Measurements from ENCODE around the gene HES2. TPM values are rescaled to one million over a fixed set of nuclear protein-coding genes. Genes with fewer than 3 reads are reported as not detected.
"Not testable (repeated sequence)": the region's sequence is repeated elsewhere in the genome, so short reads cannot be mapped to it uniquely, and the experiment has no call there.

Gene HES2
- total and polyA plus RNA-seq, 2 experiments from 2014 or later: 0.27 to 1.2 TPM

DNA sequence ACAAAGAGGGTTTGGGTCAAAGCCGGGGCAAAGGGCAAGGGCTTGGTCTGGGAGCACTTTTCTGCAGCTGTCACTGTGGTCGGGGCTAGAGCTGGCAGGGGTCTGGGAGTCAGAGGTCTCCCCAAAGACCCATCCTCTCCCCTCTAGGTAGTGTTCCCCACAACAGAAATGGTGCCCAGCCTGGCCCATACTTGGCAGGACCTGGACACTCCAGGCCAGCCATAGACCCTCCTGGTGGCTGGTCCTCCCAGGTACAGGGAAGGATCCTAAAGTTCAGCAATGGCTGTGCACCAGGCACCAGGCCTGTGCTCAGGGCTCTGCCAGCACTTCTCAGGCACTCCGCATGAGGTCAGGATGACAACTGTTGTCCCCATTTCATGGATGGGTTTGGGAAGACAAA is 15.8 kb upstream of the HES2 start:
- Histone ChIP-seq H3K9me2 (replicated peaks; ENCODE audit: insufficient read depth) (no peaks in the 10 kb centered on the region), H3K9me3 (ENCODE audit: low read depth) (no peaks in the 10 kb centered on the region), H4K20me1 (ENCODE audit: insufficient read depth, poor library complexity, severe bottlenecking) (no peaks in the 10 kb centered on the region), H3K27me3 (peaks cover 2% of the 10 kb centered on the region), H3K4me1 (ENCODE audit: insufficient read depth) (no peaks in the 10 kb centered on the region), H3K4me3 (no peak overlapping the region), H3K79me2 (no peaks in the 10 kb centered on the region), H3K36me3 (replicated peaks; ENCODE audit: insufficient read depth, low read depth) (no peaks in the 10 kb centered on the region), H3K4me2 (no peak overlapping the region), H2AFZ (no peak overlapping the region), H3K27ac (no peak overlapping the region)
- TF ChIP-seq EZH2phosphoT487 (IDR thresholded peaks at IDR 0.05; ENCODE audit: low read depth, severe bottlenecking, unreplicated experiment) (no peak), EZH2 (IDR thresholded peaks at IDR 0.05; ENCODE audit: borderline replicate concordance) (no peak)
- TF ChIP-seq, protein P1, sequence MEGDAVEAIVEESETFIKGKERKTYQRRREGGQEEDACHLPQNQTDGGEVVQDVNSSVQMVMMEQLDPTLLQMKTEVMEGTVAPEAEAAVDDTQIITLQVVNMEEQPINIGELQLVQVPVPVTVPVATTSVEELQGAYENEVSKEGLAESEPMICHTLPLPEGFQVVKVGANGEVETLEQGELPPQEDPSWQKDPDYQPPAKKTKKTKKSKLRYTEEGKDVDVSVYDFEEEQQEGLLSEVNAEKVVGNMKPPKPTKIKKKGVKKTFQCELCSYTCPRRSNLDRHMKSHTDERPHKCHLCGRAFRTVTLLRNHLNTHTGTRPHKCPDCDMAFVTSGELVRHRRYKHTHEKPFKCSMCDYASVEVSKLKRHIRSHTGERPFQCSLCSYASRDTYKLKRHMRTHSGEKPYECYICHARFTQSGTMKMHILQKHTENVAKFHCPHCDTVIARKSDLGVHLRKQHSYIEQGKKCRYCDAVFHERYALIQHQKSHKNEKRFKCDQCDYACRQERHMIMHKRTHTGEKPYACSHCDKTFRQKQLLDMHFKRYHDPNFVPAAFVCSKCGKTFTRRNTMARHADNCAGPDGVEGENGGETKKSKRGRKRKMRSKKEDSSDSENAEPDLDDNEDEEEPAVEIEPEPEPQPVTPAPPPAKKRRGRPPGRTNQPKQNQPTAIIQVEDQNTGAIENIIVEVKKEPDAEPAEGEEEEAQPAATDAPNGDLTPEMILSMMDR (IDR thresholded peaks at IDR 0.05; ENCODE audit: poor library complexity): no peak
- no peak for DNase-seq (ENCODE audit: low spot score)
- WGBS (ENCODE audit: low lambda C conversion rate, missing lambda C conversion rate): 90% methylated on average over 3 of the region's 3 CpGs

DNA sequence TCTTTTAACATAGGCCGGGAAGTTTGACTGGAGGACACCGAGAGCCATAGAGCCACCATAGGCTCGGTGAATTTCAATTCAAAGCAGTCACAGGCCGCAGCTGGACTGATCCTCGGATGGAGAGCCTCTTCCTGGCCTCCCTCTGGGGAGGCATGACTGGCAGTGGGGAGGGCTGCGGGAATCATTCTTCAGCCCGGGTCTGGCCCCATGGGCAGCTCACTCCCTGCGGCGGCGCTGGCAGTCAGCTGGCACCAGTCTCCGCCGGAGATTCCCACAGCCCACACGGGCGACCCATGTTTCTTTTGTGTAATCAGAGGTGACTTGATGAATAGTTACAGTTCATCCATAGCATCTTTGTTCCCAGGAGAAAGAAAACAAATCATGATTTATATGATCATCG is 15.4 kb upstream of the HES2 start:
- Histone ChIP-seq H3K36me3 (replicated peaks; ENCODE audit: insufficient read depth, low read depth) (no peaks in the 10 kb centered on the region), H2AFZ (no peak overlapping the region), H3K9me2 (replicated peaks; ENCODE audit: insufficient read depth) (no peaks in the 10 kb centered on the region), H3K79me2 (no peaks in the 10 kb centered on the region), H3K4me1 (ENCODE audit: insufficient read depth) (no peaks in the 10 kb centered on the region), H4K20me1 (ENCODE audit: insufficient read depth, poor library complexity, severe bottlenecking) (no peaks in the 10 kb centered on the region), H3K27ac (no peak overlapping the region), H3K9me3 (ENCODE audit: low read depth) (no peaks in the 10 kb centered on the region), H3K4me3 (no peak overlapping the region), H3K4me2 (no peak overlapping the region), H3K27me3 (peaks cover 4% of the 10 kb centered on the region)
- TF ChIP-seq, protein P1 (IDR thresholded peaks at IDR 0.05; ENCODE audit: poor library complexity): no peak
- TF ChIP-seq EZH2 (IDR thresholded peaks at IDR 0.05; ENCODE audit: borderline replicate concordance): no peak
- no peak for TF ChIP-seq EZH2phosphoT487 (IDR thresholded peaks at IDR 0.05; ENCODE audit: low read depth, severe bottlenecking, unreplicated experiment)
- WGBS (ENCODE audit: low lambda C conversion rate, missing lambda C conversion rate): 96% methylated on average over 15 of the region's 15 CpGs
- no peak for DNase-seq (ENCODE audit: low spot score)

DNA sequence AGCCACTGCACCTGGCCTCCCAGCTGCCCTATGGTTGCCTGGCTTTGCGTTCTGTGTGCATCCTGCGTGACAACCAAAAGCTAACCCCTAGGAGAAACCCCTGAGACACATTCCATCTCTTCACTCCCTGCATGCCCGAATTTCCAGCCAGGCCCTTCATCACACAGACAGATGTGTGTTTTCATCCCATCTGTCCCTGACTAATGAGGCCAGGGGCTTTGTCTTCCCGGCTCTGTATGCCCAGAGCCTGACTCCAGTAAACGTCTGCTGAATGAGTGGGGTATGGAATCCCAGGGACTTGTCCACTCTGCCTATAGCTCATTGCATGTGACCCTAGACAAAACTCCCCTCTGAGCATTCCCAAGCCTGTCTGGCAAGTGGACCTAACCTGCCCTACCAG is 14.5 kb upstream of the HES2 start:
- Histone ChIP-seq H3K4me1 (ENCODE audit: insufficient read depth) (no peaks in the 10 kb centered on the region), H3K27me3 (peaks cover 4% of the 10 kb centered on the region), H3K9me3 (ENCODE audit: low read depth) (no peaks in the 10 kb centered on the region), H3K36me3 (replicated peaks; ENCODE audit: insufficient read depth, low read depth) (no peaks in the 10 kb centered on the region), H3K9me2 (replicated peaks; ENCODE audit: insufficient read depth) (no peaks in the 10 kb centered on the region), H4K20me1 (ENCODE audit: insufficient read depth, poor library complexity, severe bottlenecking) (no peaks in the 10 kb centered on the region), H3K4me2 (no peak overlapping the region), H2AFZ (no peak overlapping the region), H3K4me3 (no peak overlapping the region), H3K27ac (no peak overlapping the region), H3K79me2 (no peaks in the 10 kb centered on the region)
- TF ChIP-seq, protein P1 (IDR thresholded peaks at IDR 0.05; ENCODE audit: poor library complexity): no peak
- TF ChIP-seq EZH2phosphoT487 (IDR thresholded peaks at IDR 0.05; ENCODE audit: low read depth, severe bottlenecking, unreplicated experiment) (no peak), EZH2 (IDR thresholded peaks at IDR 0.05; ENCODE audit: borderline replicate concordance) (no peak)
- DNase-seq (ENCODE audit: low spot score): no peak
- WGBS (ENCODE audit: low lambda C conversion rate, missing lambda C conversion rate): 74% methylated on average over 5 of the region's 5 CpGs

DNA sequence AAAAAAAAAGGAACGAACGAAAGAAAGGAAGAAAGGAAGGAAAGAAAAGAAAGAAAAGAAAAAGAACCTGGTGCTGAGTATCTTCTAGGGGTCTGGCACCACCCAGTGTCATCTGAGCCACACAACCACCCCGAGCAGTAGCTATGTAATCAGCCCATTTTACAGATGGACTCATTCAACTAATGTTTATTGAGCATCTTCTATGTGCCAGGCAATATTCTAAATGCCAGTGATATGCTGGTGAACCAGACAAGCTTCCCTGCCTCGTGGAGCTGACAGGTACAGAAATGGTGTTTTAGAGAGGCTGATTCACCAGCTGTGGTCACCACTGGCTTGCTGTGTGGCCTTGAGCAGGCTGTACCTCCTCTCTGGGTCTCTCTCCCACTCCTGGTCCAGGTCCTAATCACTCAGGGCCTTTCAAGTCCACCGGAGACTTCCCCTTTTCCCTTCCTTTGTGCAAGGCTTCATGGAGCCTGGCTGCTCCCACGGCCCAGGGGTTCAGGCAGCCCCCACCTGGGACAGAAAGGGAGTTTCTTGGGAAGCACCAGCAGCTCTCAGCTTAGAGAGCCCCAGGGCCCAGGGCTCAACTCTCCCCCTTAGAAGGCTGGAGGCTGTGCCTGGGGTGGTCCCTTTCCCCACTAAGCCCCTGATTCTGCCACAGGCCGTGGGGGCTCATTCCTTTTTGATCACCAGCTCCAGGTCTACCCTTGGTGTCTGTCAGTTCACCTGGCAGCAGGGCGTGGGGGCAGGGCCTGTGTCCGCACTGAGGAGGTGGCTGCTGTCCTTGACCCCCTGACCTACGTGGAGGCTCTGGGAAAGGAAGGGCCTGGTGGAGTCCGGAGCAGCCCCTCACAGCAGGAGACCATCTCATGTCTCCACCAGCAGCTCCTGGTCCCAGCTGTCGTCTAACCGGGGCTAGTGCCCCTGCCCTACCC is 12.2 kb upstream of the HES2 start:
- H3K4me3 ChIP-seq; H3K27ac ChIP-seq; H3K9me3 ChIP-seq (ENCODE audit: low read depth); H3K36me3 ChIP-seq (replicated peaks; ENCODE audit: insufficient read depth, low read depth); H3K4me2 ChIP-seq; H4K20me1 ChIP-seq (ENCODE audit: insufficient read depth, poor library complexity, severe bottlenecking); H3K4me1 ChIP-seq (ENCODE audit: insufficient read depth); DNase-seq (ENCODE audit: low spot score); H3K79me2 ChIP-seq; H3K27me3 ChIP-seq; H2AFZ ChIP-seq; H3K9me2 ChIP-seq (replicated peaks; ENCODE audit: insufficient read depth): not testable (repeated sequence)
- 71% methylated on average over 11 of the region's 13 CpGs for WGBS (ENCODE audit: low lambda C conversion rate, missing lambda C conversion rate)

DNA sequence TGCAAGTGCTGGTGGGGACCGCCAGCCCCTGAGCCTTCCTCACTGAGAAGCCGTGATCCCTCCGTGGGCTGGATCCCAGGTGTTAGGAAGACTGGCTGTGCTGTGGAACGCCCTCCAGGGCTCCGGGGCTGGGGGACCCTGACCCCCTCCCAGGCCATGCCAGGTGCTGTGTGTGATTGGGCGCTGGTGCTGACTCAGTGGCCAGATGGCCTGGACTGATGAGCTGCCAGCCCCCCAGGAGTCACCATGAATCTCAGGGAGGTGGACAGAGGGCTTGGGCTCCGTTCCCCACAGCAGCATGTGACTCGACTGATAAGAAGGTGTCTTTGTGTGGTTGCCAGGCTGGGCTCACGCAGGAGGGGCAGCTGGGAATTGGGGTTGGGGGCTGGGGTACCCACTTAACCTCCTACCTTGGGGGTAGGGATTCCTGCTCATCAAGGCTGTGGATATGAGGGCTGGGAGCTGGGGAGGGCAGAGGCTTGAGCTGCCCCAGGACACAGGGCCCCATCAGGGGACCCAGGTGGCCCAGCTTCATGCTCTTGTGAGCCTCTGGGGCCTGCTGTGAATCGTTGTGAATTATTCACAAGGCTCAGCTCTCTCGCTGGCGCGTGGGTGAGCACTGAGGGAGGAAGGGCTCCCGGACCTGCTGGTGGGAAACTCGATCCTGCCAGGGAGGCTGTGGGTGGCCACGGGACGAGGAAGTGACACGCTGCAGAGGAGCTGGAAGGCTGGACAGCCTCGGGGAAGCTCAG is 10.1 kb upstream of the HES2 start:
- DNase-seq (ENCODE audit: low spot score); H3K36me3 ChIP-seq (replicated peaks; ENCODE audit: insufficient read depth, low read depth); H3K79me2 ChIP-seq; H3K27ac ChIP-seq; H3K4me1 ChIP-seq (ENCODE audit: insufficient read depth); H3K9me3 ChIP-seq (ENCODE audit: low read depth); H2AFZ ChIP-seq; H3K4me3 ChIP-seq; H3K4me2 ChIP-seq; H4K20me1 ChIP-seq (ENCODE audit: insufficient read depth, poor library complexity, severe bottlenecking); H3K9me2 ChIP-seq (replicated peaks; ENCODE audit: insufficient read depth): not testable (repeated sequence)
- H3K27me3 ChIP-seq: peaks cover 29% of the 10 kb centered on the region
- WGBS (ENCODE audit: low lambda C conversion rate, missing lambda C conversion rate): 50% methylated on average over 19 of the region's 19 CpGs
